Glutamatergic neuron (in vitro differentiated cells): ENCODE data around the gene UBE2L3. TPM values are rescaled to one million over a fixed set of nuclear protein-coding genes. Genes with fewer than 3 reads are reported as not detected.

Experiments
- DNase-seq: peaks from one replicate; pipeline ENCODE4 v3.0.0; 2022
- H3K27ac Mint-ChIP-seq: one replicate; pipeline ENCODE4 v1.8.0; 2020; ENCODE audit warnings: mild to moderate bottlenecking, mixed read lengths, inconsistent platforms; ENCODE audit not compliant: unreplicated experiment
- H3K27me3 Mint-ChIP-seq: one replicate; pipeline ENCODE4 v1.8.0; 2020; ENCODE audit warnings: mild to moderate bottlenecking, moderate library complexity, mixed read lengths, inconsistent platforms; ENCODE audit not compliant: unreplicated experiment
- H3K36me3 Mint-ChIP-seq: one replicate; pipeline ENCODE4 v1.8.0; 2020; ENCODE audit warnings: mild to moderate bottlenecking, mixed read lengths, inconsistent platforms; ENCODE audit not compliant: unreplicated experiment
- H3K4me1 Mint-ChIP-seq: one replicate; pipeline ENCODE4 v1.8.0; 2020; ENCODE audit warnings: mild to moderate bottlenecking, low read depth, mixed read lengths, inconsistent platforms; ENCODE audit not compliant: unreplicated experiment
- H3K4me3 Mint-ChIP-seq: one replicate; pipeline ENCODE4 v1.8.0; 2020; ENCODE audit warnings: mild to moderate bottlenecking, mixed read lengths, inconsistent platforms; ENCODE audit not compliant: unreplicated experiment
- H3K9me3 Mint-ChIP-seq: one replicate; pipeline ENCODE4 v1.8.0; 2020; ENCODE audit warnings: mild to moderate bottlenecking, moderate library complexity, mixed read lengths, inconsistent platforms; ENCODE audit not compliant: unreplicated experiment
- total RNA-seq: library from RNA; stranded (reverse); fragmentation: NEBNext Ultra II Directional; extraction: Animal tissue kit (Norgen Biotek cat#: 25700); gene quantifications from one replicate; pipeline ENCODE4 v1.2.1, GENCODE V29; 2021; ENCODE audit not compliant: unreplicated experiment
- TF ChIP-seq, protein P1 (sequence below): fragments of 200-600 bp; sonication (generic); IDR thresholded peaks from one replicate; pipeline ENCODE4 v1.5.0; 2021; ENCODE audit not compliant: partially characterized antibody, unreplicated experiment

The UBE2L3 gene
- total RNA-seq, 1 donor from 2014 or later: 55.9 TPM

DNA sequence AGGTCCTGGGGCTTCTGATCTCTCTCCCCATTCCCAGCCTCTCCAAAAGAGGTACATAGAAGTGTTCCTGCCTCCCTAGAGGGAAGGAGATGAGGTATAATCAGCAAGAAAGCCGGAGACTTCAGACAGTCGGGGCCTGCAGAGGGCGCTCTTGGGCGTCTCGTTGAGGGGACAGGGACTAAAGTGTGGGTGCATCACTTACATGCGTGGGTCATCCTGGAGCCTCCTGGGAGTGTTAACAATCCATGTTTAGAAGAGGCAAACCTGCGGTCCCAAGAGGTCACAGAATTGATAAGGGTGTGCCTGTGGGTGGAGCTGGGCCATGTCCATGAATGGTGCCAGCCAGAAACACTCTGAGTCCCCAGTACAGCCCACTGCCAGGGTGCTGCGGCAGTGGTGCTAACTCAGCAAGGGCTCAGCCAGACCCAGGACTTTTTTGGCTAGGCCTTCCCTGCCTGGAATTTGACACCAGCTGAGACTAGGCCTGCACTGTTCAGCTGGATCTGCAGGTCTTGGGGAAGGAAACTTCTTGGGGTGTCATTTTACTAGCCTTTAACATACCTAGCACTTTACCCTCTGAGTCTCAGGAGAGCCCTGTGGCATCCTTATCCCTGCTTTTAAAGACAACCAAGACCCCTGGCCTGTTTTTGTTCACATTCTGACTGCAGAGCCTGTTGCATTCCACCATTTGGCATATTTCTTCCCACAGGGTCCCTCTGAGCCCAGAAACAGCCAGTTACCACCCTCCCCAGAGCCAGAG, 56.8 kb downstream of the UBE2L3 start:
- DNase-seq: peak; percentile 68
- H3K4me1 Mint-ChIP-seq: peaks cover 51% of the 10 kb centered on the region
- H3K27me3 Mint-ChIP-seq: peaks cover 3% of the 10 kb centered on the region
- H3K27ac Mint-ChIP-seq: no peak overlapping the region
- TF ChIP-seq, protein P1, sequence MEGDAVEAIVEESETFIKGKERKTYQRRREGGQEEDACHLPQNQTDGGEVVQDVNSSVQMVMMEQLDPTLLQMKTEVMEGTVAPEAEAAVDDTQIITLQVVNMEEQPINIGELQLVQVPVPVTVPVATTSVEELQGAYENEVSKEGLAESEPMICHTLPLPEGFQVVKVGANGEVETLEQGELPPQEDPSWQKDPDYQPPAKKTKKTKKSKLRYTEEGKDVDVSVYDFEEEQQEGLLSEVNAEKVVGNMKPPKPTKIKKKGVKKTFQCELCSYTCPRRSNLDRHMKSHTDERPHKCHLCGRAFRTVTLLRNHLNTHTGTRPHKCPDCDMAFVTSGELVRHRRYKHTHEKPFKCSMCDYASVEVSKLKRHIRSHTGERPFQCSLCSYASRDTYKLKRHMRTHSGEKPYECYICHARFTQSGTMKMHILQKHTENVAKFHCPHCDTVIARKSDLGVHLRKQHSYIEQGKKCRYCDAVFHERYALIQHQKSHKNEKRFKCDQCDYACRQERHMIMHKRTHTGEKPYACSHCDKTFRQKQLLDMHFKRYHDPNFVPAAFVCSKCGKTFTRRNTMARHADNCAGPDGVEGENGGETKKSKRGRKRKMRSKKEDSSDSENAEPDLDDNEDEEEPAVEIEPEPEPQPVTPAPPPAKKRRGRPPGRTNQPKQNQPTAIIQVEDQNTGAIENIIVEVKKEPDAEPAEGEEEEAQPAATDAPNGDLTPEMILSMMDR: peak; percentile 66
- H3K36me3 Mint-ChIP-seq: no peaks in the 10 kb centered on the region
- H3K9me3 Mint-ChIP-seq: peaks cover 25% of the 10 kb centered on the region
- no peak overlapping the region for H3K4me3 Mint-ChIP-seq

GRCh38 chr22:21624880-21625791, 57.6 kb downstream of the UBE2L3 start:
- Mint-ChIP-seq H3K9me3 (peaks cover 23% of the 10 kb centered on the region), H3K4me3 (no peak overlapping the region), H3K36me3 (no peaks in the 10 kb centered on the region), H3K27me3 (peaks cover 4% of the 10 kb centered on the region), H3K27ac (peak overlapping the region; percentile 8), H3K4me1 (peaks cover 51% of the 10 kb centered on the region)
- TF ChIP-seq, protein P1: no peak
- DNase-seq: no peak

- DNase-seq: no peak
- Mint-ChIP-seq H3K4me3 (peak overlapping the region; percentile 85), H3K36me3 (no peaks in the 10 kb centered on the region), H3K27me3 (peaks cover 4% of the 10 kb centered on the region), H3K9me3 (peaks cover 21% of the 10 kb centered on the region), H3K4me1 (peaks cover 50% of the 10 kb centered on the region), H3K27ac (peak overlapping the region; percentile 95)
- TF ChIP-seq, protein P1: no peak
These were observed 58.7 kb downstream of the UBE2L3 start for GRCh38 chr22:21626073-21626734.

GRCh38 chr22:21626735-21627469, 59.4 kb downstream of the UBE2L3 start:
- H3K27ac Mint-ChIP-seq: peak overlapping the region; percentile 95
- no peaks in the 10 kb centered on the region for H3K36me3 Mint-ChIP-seq
- H3K27me3 Mint-ChIP-seq: peaks cover 6% of the 10 kb centered on the region
- TF ChIP-seq, protein P1: no peak
- H3K9me3 Mint-ChIP-seq: peaks cover 21% of the 10 kb centered on the region
- peak overlapping the region; percentile 85 for H3K4me3 Mint-ChIP-seq
- peak; percentile 51 for DNase-seq
- peaks cover 48% of the 10 kb centered on the region for H3K4me1 Mint-ChIP-seq
